ENCODE measurements around the gene KRT75.

DNA sequence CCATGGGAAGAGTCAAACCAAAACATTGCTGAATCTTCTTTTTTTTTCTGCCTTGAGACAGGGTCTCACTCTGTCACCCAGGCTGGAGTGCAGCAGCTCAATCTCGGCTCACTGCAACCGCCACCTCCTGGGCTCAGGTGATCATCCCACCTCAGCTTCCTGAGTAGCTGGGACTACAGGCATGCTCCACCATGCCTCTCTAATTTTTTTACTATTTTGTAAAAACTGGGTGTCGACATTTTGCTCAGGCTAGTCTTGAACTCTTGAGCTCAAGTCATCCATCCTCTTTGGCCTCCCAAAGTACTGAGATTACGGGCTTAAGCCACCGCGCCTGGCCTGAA is 1.5 kb upstream of the KRT75 start:
- TF ChIP-seq POLR2A (IDR thresholded peaks at IDR 0.05; ENCODE audit: low read length) (no peak), GATA1 (IDR thresholded peaks at IDR 0.05; ENCODE audit: low read depth, low read length) (no peak)

Data from erythroblast (primary cell).